GM12878 (cell line): Measurements from ENCODE around the gene NFE2L1. TPM values are rescaled to one million over a fixed set of nuclear protein-coding genes. Genes with fewer than 3 reads are reported as not detected.

Experiments used
- ATAC-seq: fragments of 200-7000 bp; cut with Tn5 transposase; 3 replicates; pipeline ENCODE4 v1.9.1; 2020; ENCODE audit warnings: mild to moderate bottlenecking, moderate library complexity
- BruUV-seq: library from RNA; stranded (reverse); fragments of 400-500 nt; replicated peaks from 2 replicates; lab custom pipeline; 2021; lab: Mats Ljungman, UMichigan
- CTCF ChIA-PET: fragments of 300-600 bp; sonication (Branson Sonifier 250); formaldehyde crosslinking; extraction: SDS; loops from one replicate; lab custom pipeline; 2021; ENCODE audit warnings: inconsistent platforms; lab: Yijun Ruan, JAX
- POLR2A ChIA-PET: fragments of 350-600 bp; formaldehyde crosslinking; extraction: SDS; loops from one replicate; lab custom pipeline; 2021; ENCODE audit warnings: inconsistent platforms; lab: Charles Lee
- RAD21 ChIA-PET: fragments of 300-600 bp; sonication (Branson Sonifier 250); formaldehyde crosslinking; loops from one replicate; lab custom pipeline; 2023; ENCODE audit warnings: antibody characterized with exemption; ENCODE audit not compliant: unreplicated experiment; lab: Charles Lee
- SMC1A ChIA-PET: fragments of 300-600 bp; sonication (Branson Sonifier 250); formaldehyde crosslinking; loops from one replicate; lab custom pipeline; 2023; ENCODE audit not compliant: unreplicated experiment, uncharacterized antibody; lab: Charles Lee
- DNase-seq: peaks from one replicate; pipeline ENCODE4 v3.0.0-alpha.2; 2011; ENCODE audit warnings: low read depth, low spot score
- FAIRE-seq: peaks from 3 replicates; lab custom pipeline; 2011; peaks lifted over from hg19 to GRCh38; lab: Jason Lieb, UNC
- H2AFZ ChIP-seq: 2 replicates; pipeline ENCODE4 v1.6.0; 2011; ENCODE audit warnings: low read depth, low read length, control low read depth; ENCODE audit not compliant: control insufficient read depth
- H3K27ac ChIP-seq: 2 replicates; pipeline ENCODE4 v1.5.1; 2011; ENCODE audit warnings: control low read depth; ENCODE audit not compliant: control insufficient read depth, insufficient read depth
- H3K27me3 ChIP-seq, 2 experiments: replicated peaks in 1 of 2; 2 replicates each; pipeline versions ENCODE4 v1.6.0 to v1.6.1; 2011; ENCODE audit warnings: low read length in 1 of 2; ENCODE audit not compliant: control insufficient read depth in 2 of 2, insufficient read depth in 2 of 2
- H3K36me3 ChIP-seq, 2 experiments: 2 replicates each; pipeline ENCODE4 v1.5.1; 2011; ENCODE audit warnings: low read length in 1 of 2; ENCODE audit not compliant: control insufficient read depth in 2 of 2, insufficient read depth in 2 of 2
- H3K4me1 ChIP-seq: 2 replicates; pipeline ENCODE4 v1.6.1; 2011; ENCODE audit warnings: mild to moderate bottlenecking, low read length, moderate library complexity, mixed read lengths; ENCODE audit not compliant: control insufficient read depth, insufficient read depth
- H3K4me2 ChIP-seq: 2 replicates; pipeline ENCODE4 v1.6.0; 2011; ENCODE audit warnings: control low read depth; ENCODE audit not compliant: control insufficient read depth, insufficient read depth
- H3K4me3 ChIP-seq: fragments of 200-600 bp; sonication (generic); 2 replicates; pipeline ENCODE4 v1.5.1; 2016
- H3K79me2 ChIP-seq: 2 replicates; pipeline ENCODE4 v1.6.0; 2011; ENCODE audit warnings: low read length; ENCODE audit not compliant: control insufficient read depth, insufficient read depth
- H3K9ac ChIP-seq: 2 replicates; pipeline ENCODE4 v1.8.0; 2011; ENCODE audit warnings: low read length, control low read depth, mixed read lengths; ENCODE audit not compliant: control insufficient read depth, insufficient read depth
- H3K9me3 ChIP-seq: replicated peaks from 3 replicates; pipeline ENCODE4 v1.5.1; 2011; ENCODE audit warnings: mild to moderate bottlenecking, low read length; ENCODE audit not compliant: control insufficient read depth, insufficient read depth
- H4K20me1 ChIP-seq: 2 replicates; pipeline ENCODE4 v1.6.0; 2011; ENCODE audit not compliant: control insufficient read depth, insufficient read depth
- BCLAF1 ChIP-seq: fragments of 450-650 bp; IDR thresholded peaks from 2 replicates; pipeline ENCODE4 v1.6.1; 2017; ENCODE audit warnings: antibody characterized with exemption, mild to moderate bottlenecking, moderate library complexity
- CHD1 ChIP-seq: IDR thresholded peaks from 2 replicates; pipeline ENCODE4 v1.6.1; 2012; ENCODE audit warnings: low read depth, low read length, improper control_type of control experiment
- E2F4 ChIP-seq: IDR thresholded peaks from 2 replicates; pipeline ENCODE4 v1.6.1; 2012; ENCODE audit warnings: low read depth, low read length, improper control_type of control experiment
- HSF1 ChIP-seq: fragments of 150-350 bp; IDR thresholded peaks from 2 replicates; pipeline ENCODE4 v1.6.1; 2014; ENCODE audit warnings: mild to moderate bottlenecking, low read depth, low read length
- IRF4 ChIP-seq: IDR thresholded peaks from 2 replicates; pipeline ENCODE4 v1.6.1; 2011; ENCODE audit warnings: low read depth, low read length
- LARP7 ChIP-seq: fragments of 450-650 bp; IDR thresholded peaks from 2 replicates; pipeline ENCODE4 v1.6.1; 2017; ENCODE audit warnings: mild to moderate bottlenecking
- MXI1 ChIP-seq: fragments of 150-350 bp; IDR thresholded peaks from 2 replicates; pipeline ENCODE4 v1.6.1; 2011; ENCODE audit warnings: low read depth, mild to moderate bottlenecking, inconsistent platforms, low read length, improper control_type of control experiment
- NBN ChIP-seq: fragments of 450-650 bp; IDR thresholded peaks from 2 replicates; pipeline ENCODE4 v1.6.1; 2016
- NFYA ChIP-seq: IDR thresholded peaks from 2 replicates; pipeline ENCODE4 v1.6.1; 2011; ENCODE audit warnings: low read depth, mild to moderate bottlenecking, low read length, improper control_type of control experiment, borderline replicate concordance
- POLR2A ChIP-seq: IDR thresholded peaks from 2 replicates; pipeline ENCODE4 v1.6.1; 2011; ENCODE audit warnings: low read depth, mild to moderate bottlenecking, low read length
- POLR2AphosphoS5 ChIP-seq: IDR thresholded peaks from 2 replicates; pipeline ENCODE4 v1.6.1; 2011; ENCODE audit warnings: mild to moderate bottlenecking, low read length, inconsistent platforms
- SMAD1 ChIP-seq: fragments of 450-650 bp; IDR thresholded peaks from 2 replicates; pipeline ENCODE4 v1.6.1; 2018; ENCODE audit warnings: mild to moderate bottlenecking, low read depth; ENCODE audit not compliant: partially characterized antibody
- SP1 ChIP-seq: IDR thresholded peaks from one replicate; pipeline ENCODE4 v1.6.1; 2011; ENCODE audit warnings: low read depth, low read length
- SREBF1 ChIP-seq: IDR thresholded peaks from 2 replicates; pipeline ENCODE4 v1.6.1; 2012; ENCODE audit warnings: mild to moderate bottlenecking, low read length
- TCF3 ChIP-seq: IDR thresholded peaks from 2 replicates; pipeline ENCODE4 v1.6.1; 2012; ENCODE audit warnings: low read depth, mild to moderate bottlenecking, low read length, borderline replicate concordance; ENCODE audit not compliant: insufficient read depth
- YY1 ChIP-seq: IDR thresholded peaks from 2 replicates; pipeline ENCODE4 v1.6.1; 2011; ENCODE audit warnings: low read depth, mild to moderate bottlenecking, low read length
- ZBTB4 ChIP-seq: fragments of 450-650 bp; formaldehyde crosslinking; IDR thresholded peaks from 2 replicates; pipeline ENCODE4 v1.4.0; 2022; ENCODE audit warnings: mild to moderate bottlenecking, moderate library complexity
- WGBS: methylation state at CpG from one replicate; pipeline ENCODE4 v1.1.6; 2016; ENCODE audit warnings: low lambda C conversion rate; ENCODE audit not compliant: insufficient replicate concordance, insufficient coverage; ENCODE audit errors: missing lambda C conversion rate; 5-methylcytosine and 5-hydroxymethylcytosine counted together
- in situ Hi-C: fragments of 300-500 bp; cut with MboI; formaldehyde crosslinking; loops from 9 replicates; pipeline ENCODE4 v1.14.3; 2018; ENCODE audit warnings: mixed read lengths
- intact Hi-C: fragments of 100-400 bp; cut with micrococcal nuclease; formaldehyde crosslinking; loops from one replicate; pipeline ENCODE4 v1.14.2; 2022; ENCODE audit not compliant: unreplicated experiment
- polyA plus RNA-seq, 11 experiments: library from polyadenylated mRNA; depleted of rRNA in 4 of 11; unstranded in 6 of 11; stranded (reverse) in 5 of 11; fragments of >200 nt; fragmentation: Nextera tagmentation in 4 of 11; fragmentation: Illumina TruSeq in 1 of 11; extraction: Ambion mirVana in 4 of 11; extraction: Trizol in 1 of 11; gene quantifications; 1 replicate in 1 of 11; 2 replicates in 10 of 11; pipeline versions ENCODE4 v1.2.1 to v1.2.3, GENCODE V29; 2011 to 2016; ENCODE audit warnings: inconsistent platforms in 2 of 11, missing spikeins in 2 of 11, low read depth in 1 of 11
- total RNA-seq, 4 experiments: library from RNA; depleted of rRNA in 3 of 4; stranded (reverse); fragments of >200 nt in 3 of 4; fragmentation: Illumina TruSeq in 1 of 4; extraction: Trizol in 1 of 4; gene quantifications; 2 replicates each; pipeline versions ENCODE4 v1.2.1 to v1.2.3, GENCODE V29; 2013 to 2021

The NFE2L1 gene
- total and polyA plus RNA-seq, 10 of the 15 experiments (the other 5 are each of a cell fraction or from before 2014, with no cell fraction given) = 3.8 to 104 (median 26.4) TPM

- 96% methylated on average over 3 of the region's 3 CpGs for WGBS
- Histone ChIP-seq H3K4me2 (no peak overlapping the region), H3K4me1 (no peaks in the 10 kb centered on the region), H3K27me3 (no peaks in the 10 kb centered on the region), H3K79me2 (peaks cover under 1% of the 10 kb centered on the region; the same call in 1 of the 2 replicates), H4K20me1 (no peaks in the 10 kb centered on the region), H3K4me3 (no peak overlapping the region), H3K9me3 (no peaks in the 10 kb centered on the region), H3K27ac (no peak overlapping the region), H3K9ac (no peak overlapping the region), H2AFZ (no peak overlapping the region), H3K36me3 (peaks cover 14 to 23% of the 10 kb centered on the region in 2 experiments; a peak in 3 of 4 replicates)
- FAIRE-seq = no peak
- no TSS peak for BruUV-seq
- POLR2A ChIA-PET = interaction anchor here (0.6 to 1.2 kb wide), 2 partner anchors 21 to 231 kb away, joined by 3 to 4 read pairs; no protein-coding TSS in a partner anchor
- ATAC-seq = no peak
- RAD21 ChIA-PET = interaction anchor here (1.0 to 2.4 kb wide), 2 partner anchors 12 to 15 kb away, joined by 3 to 7 read pairs; no protein-coding TSS in a partner anchor
- DNase-seq = no peak
- in situ Hi-C loops (loop anchor here (5.0 kb wide), 1 partner anchor 37 kb away; no protein-coding TSS in a partner anchor), intact Hi-C loops (no loop called here)
- CTCF ChIA-PET = interaction anchor here (0.6 to 5.7 kb wide), 7 partner anchors 9 to 244 kb away, joined by 3 to 44 read pairs (median 4); partner anchors contain the start of gene CDK5RAP3
- SMC1A ChIA-PET = interaction anchor here (0.9 to 2.8 kb wide), 5 partner anchors 9 to 39 kb away, joined by 4 to 12 read pairs (median 6); no protein-coding TSS in a partner anchor
- TF ChIP-seq POLR2A = no peak
- TF ChIP-seq SP1 = no peak
- TF ChIP-seq YY1 = no peak
- TF ChIP-seq NBN = no peak
- TF ChIP-seq LARP7 = no peak
- no peak for TF ChIP-seq IRF4
- no peak for TF ChIP-seq CHD1
- no peak for TF ChIP-seq HSF1
- TF ChIP-seq SREBF1 = no peak
- no peak for TF ChIP-seq POLR2AphosphoS5
- TF ChIP-seq BCLAF1 = no peak
- TF ChIP-seq TCF3 = no peak
- TF ChIP-seq SMAD1 = no peak
- TF ChIP-seq E2F4 = no peak
- no peak for TF ChIP-seq NFYA
- no peak for TF ChIP-seq ZBTB4 (CRISPR knock-in tag)
- no peak for TF ChIP-seq MXI1
Observed at GRCh38 chr17:48064638-48065037, 16.5 kb downstream of the NFE2L1 start.
